A549 (cell line): ENCODE data around the gene PBXIP1.

Source experiments
- TF ChIP-seq, protein P1 (sequence below): fragments of >200 bp; sonication (Bioruptor Twin); formaldehyde crosslinking; IDR thresholded peaks from 3 replicates; pipeline ENCODE4 v1.5.1; 2016
- TF ChIP-seq, protein P2 (sequence below): IDR thresholded peaks from 2 replicates; pipeline ENCODE4 v1.6.1; 2012
- TF ChIP-seq, protein P3 (sequence below): fragments of 200-600 bp; sonication (generic); IDR thresholded peaks from 2 replicates; pipeline ENCODE4 v1.6.1; 2016; ENCODE audit warnings: antibody characterized with exemption, mild to moderate bottlenecking, moderate library complexity

DNA sequence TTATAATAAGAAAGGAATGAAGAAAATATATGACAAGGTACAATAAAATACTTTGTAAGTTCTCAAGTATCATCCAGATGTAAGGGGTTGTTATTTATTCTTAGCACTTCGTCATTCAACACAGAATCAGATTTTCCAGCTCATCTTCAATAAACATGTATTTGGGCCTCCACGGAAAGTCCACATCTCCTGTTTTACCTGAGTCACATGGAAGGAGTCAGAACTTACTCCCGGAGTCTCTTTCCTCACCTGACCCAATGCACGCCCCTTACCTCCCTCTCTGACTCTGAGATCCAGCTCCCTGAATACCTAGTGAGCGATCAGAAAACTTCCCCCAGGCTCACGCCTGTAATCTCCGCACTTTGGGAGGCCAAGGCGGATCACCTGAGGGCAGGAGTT, 17.9 kb downstream of the PBXIP1 start:
- TF ChIP-seq, protein P1, sequence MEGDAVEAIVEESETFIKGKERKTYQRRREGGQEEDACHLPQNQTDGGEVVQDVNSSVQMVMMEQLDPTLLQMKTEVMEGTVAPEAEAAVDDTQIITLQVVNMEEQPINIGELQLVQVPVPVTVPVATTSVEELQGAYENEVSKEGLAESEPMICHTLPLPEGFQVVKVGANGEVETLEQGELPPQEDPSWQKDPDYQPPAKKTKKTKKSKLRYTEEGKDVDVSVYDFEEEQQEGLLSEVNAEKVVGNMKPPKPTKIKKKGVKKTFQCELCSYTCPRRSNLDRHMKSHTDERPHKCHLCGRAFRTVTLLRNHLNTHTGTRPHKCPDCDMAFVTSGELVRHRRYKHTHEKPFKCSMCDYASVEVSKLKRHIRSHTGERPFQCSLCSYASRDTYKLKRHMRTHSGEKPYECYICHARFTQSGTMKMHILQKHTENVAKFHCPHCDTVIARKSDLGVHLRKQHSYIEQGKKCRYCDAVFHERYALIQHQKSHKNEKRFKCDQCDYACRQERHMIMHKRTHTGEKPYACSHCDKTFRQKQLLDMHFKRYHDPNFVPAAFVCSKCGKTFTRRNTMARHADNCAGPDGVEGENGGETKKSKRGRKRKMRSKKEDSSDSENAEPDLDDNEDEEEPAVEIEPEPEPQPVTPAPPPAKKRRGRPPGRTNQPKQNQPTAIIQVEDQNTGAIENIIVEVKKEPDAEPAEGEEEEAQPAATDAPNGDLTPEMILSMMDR, result no peak
- TF ChIP-seq, protein P2, sequence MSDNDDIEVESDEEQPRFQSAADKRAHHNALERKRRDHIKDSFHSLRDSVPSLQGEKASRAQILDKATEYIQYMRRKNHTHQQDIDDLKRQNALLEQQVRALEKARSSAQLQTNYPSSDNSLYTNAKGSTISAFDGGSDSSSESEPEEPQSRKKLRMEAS, result no peak
- TF ChIP-seq, protein P3, sequence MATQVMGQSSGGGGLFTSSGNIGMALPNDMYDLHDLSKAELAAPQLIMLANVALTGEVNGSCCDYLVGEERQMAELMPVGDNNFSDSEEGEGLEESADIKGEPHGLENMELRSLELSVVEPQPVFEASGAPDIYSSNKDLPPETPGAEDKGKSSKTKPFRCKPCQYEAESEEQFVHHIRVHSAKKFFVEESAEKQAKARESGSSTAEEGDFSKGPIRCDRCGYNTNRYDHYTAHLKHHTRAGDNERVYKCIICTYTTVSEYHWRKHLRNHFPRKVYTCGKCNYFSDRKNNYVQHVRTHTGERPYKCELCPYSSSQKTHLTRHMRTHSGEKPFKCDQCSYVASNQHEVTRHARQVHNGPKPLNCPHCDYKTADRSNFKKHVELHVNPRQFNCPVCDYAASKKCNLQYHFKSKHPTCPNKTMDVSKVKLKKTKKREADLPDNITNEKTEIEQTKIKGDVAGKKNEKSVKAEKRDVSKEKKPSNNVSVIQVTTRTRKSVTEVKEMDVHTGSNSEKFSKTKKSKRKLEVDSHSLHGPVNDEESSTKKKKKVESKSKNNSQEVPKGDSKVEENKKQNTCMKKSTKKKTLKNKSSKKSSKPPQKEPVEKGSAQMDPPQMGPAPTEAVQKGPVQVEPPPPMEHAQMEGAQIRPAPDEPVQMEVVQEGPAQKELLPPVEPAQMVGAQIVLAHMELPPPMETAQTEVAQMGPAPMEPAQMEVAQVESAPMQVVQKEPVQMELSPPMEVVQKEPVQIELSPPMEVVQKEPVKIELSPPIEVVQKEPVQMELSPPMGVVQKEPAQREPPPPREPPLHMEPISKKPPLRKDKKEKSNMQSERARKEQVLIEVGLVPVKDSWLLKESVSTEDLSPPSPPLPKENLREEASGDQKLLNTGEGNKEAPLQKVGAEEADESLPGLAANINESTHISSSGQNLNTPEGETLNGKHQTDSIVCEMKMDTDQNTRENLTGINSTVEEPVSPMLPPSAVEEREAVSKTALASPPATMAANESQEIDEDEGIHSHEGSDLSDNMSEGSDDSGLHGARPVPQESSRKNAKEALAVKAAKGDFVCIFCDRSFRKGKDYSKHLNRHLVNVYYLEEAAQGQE, result no peak
